ENCODE data around the gene ELOB.

The ELOB gene

DNA sequence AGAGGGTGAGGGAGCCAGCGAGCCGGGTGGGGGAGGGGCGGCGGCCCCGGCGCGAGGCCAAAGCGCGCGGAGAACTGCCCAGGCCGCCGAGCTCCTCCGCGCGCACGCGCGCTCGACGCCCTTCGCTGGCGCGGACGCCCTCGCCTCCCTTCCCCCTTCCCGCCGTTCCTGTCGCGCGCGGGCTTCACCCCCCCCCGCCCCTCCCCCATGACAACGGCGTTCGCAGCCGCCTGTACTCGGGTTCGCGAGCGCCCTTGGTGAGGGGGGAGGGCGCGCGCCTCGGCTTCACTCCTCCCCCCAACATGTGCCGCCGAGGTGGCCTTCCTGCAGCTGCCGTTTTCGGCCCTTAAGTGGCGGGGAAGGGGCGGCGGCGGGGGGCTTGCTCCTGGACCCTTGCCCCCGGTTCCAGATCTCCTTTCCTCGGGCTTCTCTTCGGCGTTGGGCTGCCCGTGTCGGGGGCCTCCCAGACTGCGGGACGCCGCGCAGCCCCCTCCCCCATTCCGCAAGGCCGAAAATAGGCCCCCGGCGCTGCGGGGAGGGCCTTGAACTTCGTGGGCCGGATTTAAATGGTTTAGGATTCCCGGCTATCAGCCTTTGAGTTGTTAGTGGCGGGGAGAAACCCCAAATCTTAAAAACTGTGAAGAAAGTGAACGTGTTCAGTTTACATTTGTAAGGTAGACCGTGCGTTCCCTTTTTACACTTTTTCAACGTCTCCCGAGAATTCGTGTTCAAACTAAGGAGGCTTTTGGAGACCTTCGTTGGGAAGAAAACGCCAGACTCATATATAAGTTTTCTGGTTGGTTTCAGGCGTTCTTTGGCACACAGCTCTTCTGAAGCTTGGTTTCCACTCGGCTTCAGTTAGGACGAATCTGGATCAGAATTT, 24.0 kb downstream of the ELOB start:
- TF ChIP-seq CTCF (IDR thresholded peaks at IDR 0.05; ENCODE audit: control insufficient read depth, extremely low read depth, insufficient read depth) = no peak
- H3K4me3 ChIP-seq (ENCODE audit: low read depth, low read length) = peak overlapping the region; percentile 60
- DNase-seq (ENCODE audit: low read depth) = peak; percentile 19

DNA sequence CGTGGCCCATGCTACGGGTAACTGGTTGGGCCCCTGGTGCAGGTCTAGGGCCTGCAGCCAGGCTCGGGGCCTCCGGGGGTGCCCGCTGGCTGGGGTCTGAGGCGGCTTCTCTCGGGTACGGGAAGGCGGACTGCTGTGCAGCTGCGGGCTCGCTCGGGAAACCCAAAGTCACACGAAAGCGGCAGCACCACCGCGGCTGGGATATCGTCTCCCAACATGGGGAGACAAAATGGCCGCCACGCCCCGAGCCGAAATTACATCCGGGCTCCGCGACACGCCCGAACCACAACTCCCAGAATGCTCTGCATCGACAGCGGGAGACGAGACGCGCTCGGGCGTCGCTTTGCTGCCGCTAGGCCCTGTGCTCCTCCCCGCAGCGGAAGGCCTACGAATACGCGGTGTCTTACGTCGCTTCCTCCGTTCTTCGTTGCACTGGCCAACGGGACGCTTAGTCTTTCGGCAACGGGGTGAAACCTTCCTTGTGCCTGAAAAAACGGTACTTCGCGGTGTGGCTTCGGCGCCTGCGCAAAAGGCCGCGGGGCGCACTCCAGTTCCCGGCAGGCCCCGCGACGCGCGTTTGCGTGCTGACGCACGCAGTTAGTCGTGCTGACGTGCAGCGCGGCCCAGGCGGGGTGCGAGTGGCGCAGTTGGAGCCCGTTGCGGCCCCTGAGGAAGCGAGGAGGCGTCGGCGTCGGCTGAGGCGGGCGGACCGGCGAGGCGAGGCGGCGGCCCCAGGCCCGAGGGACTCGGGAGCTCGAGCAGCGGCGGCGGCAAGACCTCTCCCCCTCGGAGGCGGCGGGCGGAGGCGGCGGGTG, 24.8 kb downstream of the ELOB start, which contains the start of gene SRRM2:
TSS of gene SRRM2 (plus strand) at position 604 of the 815 bp plus-strand sequence. CDS start 3,727 bp downstream, outside the sequence.
- peak; percentile 87 for DNase-seq (ENCODE audit: low read depth)
- no peak for TF ChIP-seq CTCF (IDR thresholded peaks at IDR 0.05; ENCODE audit: control insufficient read depth, extremely low read depth, insufficient read depth)
- peak within 1 kb of the TSS; percentile 60 for H3K4me3 ChIP-seq (ENCODE audit: low read depth, low read length)

DNA sequence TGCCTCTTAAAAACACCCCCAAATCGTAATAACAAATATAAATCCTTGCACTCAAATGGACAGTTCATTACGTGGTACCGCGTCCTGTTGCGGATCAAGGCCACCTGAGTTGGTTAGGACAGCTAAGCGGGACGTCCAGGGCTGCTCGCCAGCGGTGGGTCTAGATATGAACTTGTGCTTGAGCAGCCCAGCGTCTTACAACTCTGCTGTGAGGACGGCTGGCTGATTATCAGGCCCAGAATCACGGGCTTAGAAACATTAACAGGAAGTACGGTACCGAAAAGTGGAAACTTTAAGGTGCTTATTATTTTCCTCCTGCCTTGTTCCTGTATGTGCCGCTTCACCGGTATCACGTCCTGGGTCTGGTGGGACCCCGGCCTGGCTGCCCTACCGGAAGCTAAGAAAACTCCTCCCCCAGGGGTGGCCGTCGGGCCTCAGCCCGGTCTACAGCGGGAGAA, 25.5 kb downstream of the ELOB start:
- peak overlapping the region; percentile 60 for H3K4me3 ChIP-seq (ENCODE audit: low read depth, low read length)
- peak; percentile 37 for DNase-seq (ENCODE audit: low read depth)
- TF ChIP-seq CTCF (IDR thresholded peaks at IDR 0.05; ENCODE audit: control insufficient read depth, extremely low read depth, insufficient read depth) = no peak

DNA sequence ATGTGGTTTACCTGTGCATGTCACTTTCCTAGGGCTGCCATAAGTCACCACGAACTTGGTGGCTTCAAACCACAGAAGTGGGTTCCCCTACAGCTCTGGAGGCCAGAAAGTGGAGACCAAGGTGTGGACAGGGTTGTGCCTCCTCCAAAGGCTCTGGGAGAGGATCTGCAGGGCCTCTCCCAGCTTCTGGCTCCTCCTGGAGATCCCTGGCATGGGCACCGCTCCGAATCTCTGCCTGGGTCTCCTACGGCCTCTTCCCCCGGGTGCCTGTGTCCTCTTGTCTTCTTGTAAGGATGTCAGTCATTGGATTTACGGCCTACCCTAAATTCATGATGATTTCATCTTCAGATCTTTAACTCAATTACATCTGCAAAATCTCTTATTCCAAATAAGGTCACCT, 27.1 kb downstream of the ELOB start:
- no peak overlapping the region for H3K4me3 ChIP-seq (ENCODE audit: low read depth, low read length)
- no peak for DNase-seq (ENCODE audit: low read depth)
- no peak for TF ChIP-seq CTCF (IDR thresholded peaks at IDR 0.05; ENCODE audit: control insufficient read depth, extremely low read depth, insufficient read depth)

DNA sequence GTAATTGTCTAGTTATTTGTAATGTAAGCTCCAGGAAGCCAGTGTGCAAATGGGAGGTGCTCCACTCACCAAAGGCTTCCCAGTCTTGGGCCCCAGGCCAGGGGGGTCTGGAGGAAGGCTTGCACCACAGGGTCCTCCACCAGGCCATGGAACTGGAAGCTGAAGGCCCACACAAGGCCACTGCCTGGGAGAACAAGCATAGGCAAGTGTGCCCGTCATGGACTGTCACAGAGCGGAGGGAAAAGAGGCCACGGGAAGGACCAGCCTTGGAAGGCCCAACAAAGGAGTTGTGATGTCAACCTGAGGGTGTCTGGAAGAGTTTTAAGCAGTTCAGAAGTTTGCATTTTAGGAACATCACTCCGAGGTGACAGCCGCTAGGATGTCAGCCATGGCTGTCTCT, 27.6 kb downstream of the ELOB start:
- DNase-seq (ENCODE audit: low read depth) = no peak
- TF ChIP-seq CTCF (IDR thresholded peaks at IDR 0.05; ENCODE audit: control insufficient read depth, extremely low read depth, insufficient read depth) = no peak

GRCh38 chr16:2748757-2749455, 28.2 kb downstream of the ELOB start:
- no peak for TF ChIP-seq CTCF (IDR thresholded peaks at IDR 0.05; ENCODE audit: control insufficient read depth, extremely low read depth, insufficient read depth)
- DNase-seq (ENCODE audit: low read depth) = no peak
- H3K4me3 ChIP-seq (ENCODE audit: low read depth, low read length) = no peak overlapping the region

More for the DNA sequence above, 27.6 kb downstream of the ELOB start:
- no peak overlapping the region for H3K4me3 ChIP-seq (ENCODE audit: low read depth, low read length)

Measured in LNCaP clone FGC (cell line).